ENCODE measurements around the gene GHDC.

GHDC gene

GRCh38 chr17:42181851-42182207 is 12.5 kb downstream of the GHDC start:
- no peak for DNase-seq

- peak; percentile 92 for DNase-seq
Observed at GRCh38 chr17:42180922-42181850, 13.1 kb downstream of the GHDC start, which contains the start of gene KCNH4. TSS of gene KCNH4 (minus strand) at chr17:42181142. CDS start at chr17:42180945, 197 bp downstream.

GRCh38 chr17:42180411-42180921 is 13.8 kb downstream of the GHDC start:
- DNase-seq = peak; percentile 28

- DNase-seq = peak; percentile 82
Observed at GRCh38 chr17:42179911-42180410, 14.3 kb downstream of the GHDC start.

- no peak for DNase-seq
Observed at GRCh38 chr17:42179335-42179734, 15.0 kb downstream of the GHDC start.

- no peak for DNase-seq
Observed at GRCh38 chr17:42178817-42179216, 15.5 kb downstream of the GHDC start.

- no peak for DNase-seq
Observed at GRCh38 chr17:42177684-42178083, 16.6 kb downstream of the GHDC start.

GRCh38 chr17:42174126-42174783 is 20.0 kb downstream of the GHDC start:
- no peak for DNase-seq

GRCh38 chr17:42171831-42172230 is 22.5 kb downstream of the GHDC start:
- DNase-seq = no peak

GRCh38 chr17:42169351-42169750 is 24.9 kb downstream of the GHDC start:
- DNase-seq = no peak

GRCh38 chr17:42167807-42168206 is 26.5 kb downstream of the GHDC start:
- DNase-seq = no peak

- no peak for DNase-seq
Observed at GRCh38 chr17:42166196-42166763, 28.0 kb downstream of the GHDC start.

GRCh38 chr17:42165751-42166150 is 28.5 kb downstream of the GHDC start:
- no peak for DNase-seq

- DNase-seq = no peak
Observed at GRCh38 chr17:42163696-42164407, 30.4 kb downstream of the GHDC start.

GRCh38 chr17:42163113-42163512 is 31.2 kb downstream of the GHDC start:
- DNase-seq = no peak

GRCh38 chr17:42160531-42160910 is 33.8 kb downstream of the GHDC start:
- no peak for DNase-seq

GRCh38 chr17:42159796-42160530 is 34.3 kb downstream of the GHDC start:
- no peak for DNase-seq

GRCh38 chr17:42155614-42156045 is 38.7 kb downstream of the GHDC start:
- no peak for DNase-seq

- DNase-seq = no peak
Observed at GRCh38 chr17:42153919-42154742, 40.2 kb downstream of the GHDC start.

- no peak for DNase-seq
Observed at GRCh38 chr17:42146911-42147607, 47.2 kb downstream of the GHDC start.

Data from NCI-H1436 (cell line).